ENCODE data around the gene TM7SF2. TPM values are rescaled to one million over a fixed set of nuclear protein-coding genes. Genes with fewer than 3 reads are reported as not detected.

Gene TM7SF2
- total and polyA plus RNA-seq, 2 of the 13 experiments (the other 11 are each of a cell fraction or from before 2014, with no cell fraction given): 56.0 to 66.9 TPM

- TF ChIP-seq ZNF878 (CRISPR knock-in tag; IDR thresholded peaks at IDR 0.05) (no peak), ZBTB20 (CRISPR knock-in tag; IDR thresholded peaks at IDR 0.05; ENCODE audit: borderline replicate concordance, low read depth) (no peak), DR1 (CRISPR knock-in tag; IDR thresholded peaks at IDR 0.05) (no peak), NFYB (CRISPR knock-in tag; IDR thresholded peaks at IDR 0.05) (no peak), ZSCAN31 (CRISPR knock-in tag; IDR thresholded peaks at IDR 0.05; ENCODE audit: low read depth) (0 out of 2 replicates have a peak, but pooled peaks have one; percentile 21), MEIS2 (CRISPR knock-in tag; IDR thresholded peaks at IDR 0.05) (no peak), ELF1 (CRISPR knock-in tag; IDR thresholded peaks at IDR 0.05) (peak; percentile 31; the same call in 1 of the 2 replicates), GFI1 (CRISPR knock-in tag; IDR thresholded peaks at IDR 0.05; ENCODE audit: borderline replicate concordance) (no peak), ATM (IDR thresholded peaks at IDR 0.05; ENCODE audit: borderline replicate concordance) (no peak), ZNF282 (IDR thresholded peaks at IDR 0.05; ENCODE audit: partially characterized antibody) (no peak), E2F1 (CRISPR knock-in tag; IDR thresholded peaks at IDR 0.05) (no peak), LRRFIP1 (CRISPR knock-in tag; conservative IDR thresholded peaks at IDR 0.05) (no peak), ZNF7 (CRISPR knock-in tag; IDR thresholded peaks at IDR 0.05) (no peak), KAT8 (CRISPR knock-in tag; IDR thresholded peaks at IDR 0.05) (0 out of 2 replicates have a peak, but pooled peaks have one; percentile 19), CHD2 (IDR thresholded peaks at IDR 0.05; ENCODE audit: low read depth, low read length) (no peak), CEBPZ (IDR thresholded peaks at IDR 0.05; ENCODE audit: low read length) (no peak), ZC3H13 (CRISPR knock-in tag; IDR thresholded peaks at IDR 0.05) (no peak), ZBTB4 (CRISPR knock-in tag; IDR thresholded peaks at IDR 0.05; ENCODE audit: borderline replicate concordance) (no peak)
Observed at GRCh38 chr11:65066315-65066714, 45.4 kb upstream of the TM7SF2 start (continued).

Data from HepG2 (cell line).